ENCODE data around the gene INPP5K.
"Not testable (repeated sequence)": the region's sequence is repeated elsewhere in the genome, so short reads cannot be mapped to it uniquely, and the experiment has no call there.

Gene INPP5K

DNA sequence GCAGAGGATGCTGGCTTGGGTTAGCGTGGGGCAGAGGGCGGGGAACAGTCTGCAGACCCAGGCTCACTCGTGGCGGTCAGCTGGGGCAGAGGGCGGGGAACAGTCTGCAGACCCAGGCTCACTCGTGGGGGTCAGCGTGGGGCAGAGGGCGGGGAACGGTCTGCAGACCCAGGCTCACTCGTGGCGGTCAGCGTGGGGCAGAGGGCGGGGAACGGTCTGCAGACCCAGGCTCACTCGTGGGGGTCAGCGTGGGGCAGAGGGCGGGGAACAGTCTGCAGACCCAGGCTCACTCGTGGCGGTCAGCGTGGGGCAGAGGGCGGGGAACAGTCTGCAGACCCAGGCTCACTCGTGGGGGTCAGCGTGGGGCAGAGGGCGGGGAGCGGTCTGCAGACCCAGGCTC, 7.7 kb downstream of the INPP5K start:
- H4K5ac ChIP-seq (ENCODE audit: low read length); DNase-seq; H3K4me2 ChIP-seq (ENCODE audit: low read length); H3K4me1 ChIP-seq (ENCODE audit: control insufficient read depth, low read depth, low read length); H3K23ac ChIP-seq (ENCODE audit: low read length); H2BK120ac ChIP-seq (ENCODE audit: low read depth, low read length); H3K18ac ChIP-seq (ENCODE audit: low read length); H2BK5ac ChIP-seq (ENCODE audit: low read length); H2BK15ac ChIP-seq (replicated peaks; ENCODE audit: low read depth); H3K56ac ChIP-seq (ENCODE audit: low read length); H3K79me2 ChIP-seq (ENCODE audit: control insufficient read depth, insufficient read depth, low read length); H3K4me3 ChIP-seq (ENCODE audit: low read length); H3K79me1 ChIP-seq (ENCODE audit: low read length); H3K27me3 ChIP-seq (ENCODE audit: insufficient read depth, low read length, poor library complexity); H3K9ac ChIP-seq (ENCODE audit: low read length); H2AK5ac ChIP-seq (ENCODE audit: low read length); H3K4ac ChIP-seq (ENCODE audit: low read depth, low read length); H4K8ac ChIP-seq (ENCODE audit: low read depth, low read length); H3K36me3 ChIP-seq (ENCODE audit: control insufficient read depth, insufficient read depth, low read length); H3K27ac ChIP-seq (ENCODE audit: low read depth, low read length): not testable (repeated sequence)
- no CpG with 5 or more reads among the region's 25 CpGs for WGBS (ENCODE audit: extremely low coverage, insufficient coverage, low lambda C conversion rate)

- no peak overlapping the region for H3K4ac ChIP-seq (ENCODE audit: low read depth, low read length)
- H2BK5ac ChIP-seq (ENCODE audit: low read length), result no peak overlapping the region
- no peak overlapping the region for H3K4me3 ChIP-seq (ENCODE audit: low read length)
- no peak overlapping the region for H3K9ac ChIP-seq (ENCODE audit: low read length)
- H2AK5ac ChIP-seq (ENCODE audit: low read length), result no peak overlapping the region
- no peak overlapping the region for H3K4me2 ChIP-seq (ENCODE audit: low read length)
- H3K36me3 ChIP-seq (ENCODE audit: control insufficient read depth, insufficient read depth, low read length), result no peaks in the 10 kb centered on the region
- H3K79me1 ChIP-seq (ENCODE audit: low read length), result no peaks in the 10 kb centered on the region
- no peak for DNase-seq
- H3K18ac ChIP-seq (ENCODE audit: low read length), result no peak overlapping the region
- no peak overlapping the region for H3K56ac ChIP-seq (ENCODE audit: low read length)
- H3K79me2 ChIP-seq (ENCODE audit: control insufficient read depth, insufficient read depth, low read length), result no peaks in the 10 kb centered on the region
- H3K27me3 ChIP-seq (ENCODE audit: insufficient read depth, low read length, poor library complexity), result no peaks in the 10 kb centered on the region
- H4K8ac ChIP-seq (ENCODE audit: low read depth, low read length), result no peak overlapping the region
- no peak overlapping the region for H4K5ac ChIP-seq (ENCODE audit: low read length)
- H2BK120ac ChIP-seq (ENCODE audit: low read depth, low read length), result no peak overlapping the region
- WGBS (ENCODE audit: extremely low coverage, insufficient coverage, low lambda C conversion rate), result no CpG with 5 or more reads among the region's 13 CpGs
- H2BK15ac ChIP-seq (replicated peaks; ENCODE audit: low read depth), result no peak overlapping the region
- no peak overlapping the region for H3K27ac ChIP-seq (ENCODE audit: low read depth, low read length)
- no peaks in the 10 kb centered on the region for H3K4me1 ChIP-seq (ENCODE audit: control insufficient read depth, low read depth, low read length)
- no peak overlapping the region for H3K23ac ChIP-seq (ENCODE audit: low read length)
Measured at GRCh38 chr17:1506649-1507267, 9.7 kb downstream of the INPP5K start.

DNA sequence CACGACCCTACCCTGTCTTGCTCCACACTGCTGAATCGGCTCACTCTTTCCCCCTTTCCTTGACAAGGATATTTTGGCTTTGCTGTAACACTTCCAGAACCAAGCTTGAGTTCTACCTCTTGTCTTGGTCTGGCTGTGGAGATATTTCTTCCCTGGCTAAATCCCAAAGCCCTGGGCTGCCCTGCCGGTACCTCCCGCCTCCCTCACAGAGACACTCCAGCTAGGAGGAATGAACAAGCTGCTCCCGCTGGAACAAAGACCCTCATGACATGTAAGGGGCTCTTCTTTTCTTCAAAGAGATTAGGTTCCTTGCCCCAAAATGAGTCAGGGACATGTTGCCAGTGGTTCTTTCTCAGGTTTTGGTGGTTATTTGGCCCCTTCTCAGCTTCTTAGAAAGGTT, 10.8 kb downstream of the INPP5K start:
- H3K56ac ChIP-seq (ENCODE audit: low read length), result no peak overlapping the region
- no peak overlapping the region for H3K23ac ChIP-seq (ENCODE audit: low read length)
- H3K79me2 ChIP-seq (ENCODE audit: control insufficient read depth, insufficient read depth, low read length), result no peaks in the 10 kb centered on the region
- no peak overlapping the region for H3K18ac ChIP-seq (ENCODE audit: low read length)
- H2BK120ac ChIP-seq (ENCODE audit: low read depth, low read length), result no peak overlapping the region
- H3K79me1 ChIP-seq (ENCODE audit: low read length), result no peaks in the 10 kb centered on the region
- H3K9ac ChIP-seq (ENCODE audit: low read length), result no peak overlapping the region
- no peaks in the 10 kb centered on the region for H3K27me3 ChIP-seq (ENCODE audit: insufficient read depth, low read length, poor library complexity)
- no peak overlapping the region for H2BK15ac ChIP-seq (replicated peaks; ENCODE audit: low read depth)
- no peak overlapping the region for H3K4ac ChIP-seq (ENCODE audit: low read depth, low read length)
- H2AK5ac ChIP-seq (ENCODE audit: low read length), result no peak overlapping the region
- H3K4me1 ChIP-seq (ENCODE audit: control insufficient read depth, low read depth, low read length), result no peaks in the 10 kb centered on the region
- H4K8ac ChIP-seq (ENCODE audit: low read depth, low read length), result no peak overlapping the region
- H2BK5ac ChIP-seq (ENCODE audit: low read length), result no peak overlapping the region
- no peak overlapping the region for H3K27ac ChIP-seq (ENCODE audit: low read depth, low read length)
- H3K36me3 ChIP-seq (ENCODE audit: control insufficient read depth, insufficient read depth, low read length), result no peaks in the 10 kb centered on the region
- no CpG with 5 or more reads among the region's 5 CpGs for WGBS (ENCODE audit: extremely low coverage, insufficient coverage, low lambda C conversion rate)
- H4K5ac ChIP-seq (ENCODE audit: low read length), result no peak overlapping the region
- no peak overlapping the region for H3K4me2 ChIP-seq (ENCODE audit: low read length)
- no peak for DNase-seq
- H3K4me3 ChIP-seq (ENCODE audit: low read length), result no peak overlapping the region

GRCh38 chr17:1504866-1505265, 11.5 kb downstream of the INPP5K start:
- H4K5ac ChIP-seq (ENCODE audit: low read length), result no peak overlapping the region
- H3K56ac ChIP-seq (ENCODE audit: low read length), result no peak overlapping the region
- H3K4me2 ChIP-seq (ENCODE audit: low read length), result no peak overlapping the region
- H2BK5ac ChIP-seq (ENCODE audit: low read length), result no peak overlapping the region
- H3K36me3 ChIP-seq (ENCODE audit: control insufficient read depth, insufficient read depth, low read length), result no peaks in the 10 kb centered on the region
- no peak overlapping the region for H2BK120ac ChIP-seq (ENCODE audit: low read depth, low read length)
- no peak overlapping the region for H3K27ac ChIP-seq (ENCODE audit: low read depth, low read length)
- H3K79me2 ChIP-seq (ENCODE audit: control insufficient read depth, insufficient read depth, low read length), result no peaks in the 10 kb centered on the region
- no peak overlapping the region for H2AK5ac ChIP-seq (ENCODE audit: low read length)
- DNase-seq, result no peak
- H3K4me3 ChIP-seq (ENCODE audit: low read length), result no peak overlapping the region
- no peak overlapping the region for H3K4ac ChIP-seq (ENCODE audit: low read depth, low read length)
- H3K9ac ChIP-seq (ENCODE audit: low read length), result no peak overlapping the region
- H3K18ac ChIP-seq (ENCODE audit: low read length), result no peak overlapping the region
- no peak overlapping the region for H4K8ac ChIP-seq (ENCODE audit: low read depth, low read length)
- WGBS (ENCODE audit: extremely low coverage, insufficient coverage, low lambda C conversion rate), result no CpG with 5 or more reads among the region's 3 CpGs
- H3K27me3 ChIP-seq (ENCODE audit: insufficient read depth, low read length, poor library complexity), result no peaks in the 10 kb centered on the region
- H3K23ac ChIP-seq (ENCODE audit: low read length), result no peak overlapping the region
- no peak overlapping the region for H2BK15ac ChIP-seq (replicated peaks; ENCODE audit: low read depth)
- H3K4me1 ChIP-seq (ENCODE audit: control insufficient read depth, low read depth, low read length), result no peaks in the 10 kb centered on the region
- H3K79me1 ChIP-seq (ENCODE audit: low read length), result no peaks in the 10 kb centered on the region

- H3K79me1 ChIP-seq (ENCODE audit: low read length), result no peaks in the 10 kb centered on the region
- H3K4me2 ChIP-seq (ENCODE audit: low read length), result no peak overlapping the region
- H3K79me2 ChIP-seq (ENCODE audit: control insufficient read depth, insufficient read depth, low read length), result no peaks in the 10 kb centered on the region
- H3K36me3 ChIP-seq (ENCODE audit: control insufficient read depth, insufficient read depth, low read length), result no peaks in the 10 kb centered on the region
- no peak overlapping the region for H3K9ac ChIP-seq (ENCODE audit: low read length)
- H4K8ac ChIP-seq (ENCODE audit: low read depth, low read length), result no peak overlapping the region
- H3K4me1 ChIP-seq (ENCODE audit: control insufficient read depth, low read depth, low read length), result no peaks in the 10 kb centered on the region
- no peak overlapping the region for H3K56ac ChIP-seq (ENCODE audit: low read length)
- no peak for DNase-seq
- H2AK5ac ChIP-seq (ENCODE audit: low read length), result no peak overlapping the region
- no peak overlapping the region for H3K18ac ChIP-seq (ENCODE audit: low read length)
- no peak overlapping the region for H2BK5ac ChIP-seq (ENCODE audit: low read length)
- H4K5ac ChIP-seq (ENCODE audit: low read length), result no peak overlapping the region
- no peak overlapping the region for H2BK15ac ChIP-seq (replicated peaks; ENCODE audit: low read depth)
- WGBS (ENCODE audit: extremely low coverage, insufficient coverage, low lambda C conversion rate), result no CpG with 5 or more reads among the region's 10 CpGs
- H3K27ac ChIP-seq (ENCODE audit: low read depth, low read length), result no peak overlapping the region
- no peaks in the 10 kb centered on the region for H3K27me3 ChIP-seq (ENCODE audit: insufficient read depth, low read length, poor library complexity)
- no peak overlapping the region for H3K4me3 ChIP-seq (ENCODE audit: low read length)
- H2BK120ac ChIP-seq (ENCODE audit: low read depth, low read length), result no peak overlapping the region
- H3K4ac ChIP-seq (ENCODE audit: low read depth, low read length), result no peak overlapping the region
- no peak overlapping the region for H3K23ac ChIP-seq (ENCODE audit: low read length)
Measured at GRCh38 chr17:1503699-1504098, 12.7 kb downstream of the INPP5K start.

GRCh38 chr17:1498869-1499268, 17.5 kb downstream of the INPP5K start:
- Histone ChIP-seq H3K27ac (ENCODE audit: low read depth, low read length) (no peak overlapping the region), H2BK5ac (ENCODE audit: low read length) (no peak overlapping the region), H2BK15ac (replicated peaks; ENCODE audit: low read depth) (no peak overlapping the region), H2AK5ac (ENCODE audit: low read length) (no peak overlapping the region), H3K4me1 (ENCODE audit: control insufficient read depth, low read depth, low read length) (no peaks in the 10 kb centered on the region), H3K4ac (ENCODE audit: low read depth, low read length) (no peak overlapping the region), H3K27me3 (ENCODE audit: insufficient read depth, low read length, poor library complexity) (no peaks in the 10 kb centered on the region), H3K36me3 (ENCODE audit: control insufficient read depth, insufficient read depth, low read length) (peaks cover 2% of the 10 kb centered on the region), H3K23ac (ENCODE audit: low read length) (no peak overlapping the region), H3K9ac (ENCODE audit: low read length) (no peak overlapping the region), H3K4me3 (ENCODE audit: low read length) (no peak overlapping the region), H3K79me1 (ENCODE audit: low read length) (no peaks in the 10 kb centered on the region), H3K4me2 (ENCODE audit: low read length) (no peak overlapping the region), H3K18ac (ENCODE audit: low read length) (no peak overlapping the region), H4K5ac (ENCODE audit: low read length) (no peak overlapping the region), H3K56ac (ENCODE audit: low read length) (no peak overlapping the region), H2BK120ac (ENCODE audit: low read depth, low read length) (no peak overlapping the region), H3K79me2 (ENCODE audit: control insufficient read depth, insufficient read depth, low read length) (no peaks in the 10 kb centered on the region), H4K8ac (ENCODE audit: low read depth, low read length) (no peak overlapping the region)
- no CpG with 5 or more reads among the region's 9 CpGs for WGBS (ENCODE audit: extremely low coverage, insufficient coverage, low lambda C conversion rate)
- no peak for DNase-seq

Measured in mesendoderm (in vitro differentiated cells).